Neural cell (in vitro differentiated cells): ENCODE measurements around the gene PIP4K2A. TPM values are rescaled to one million over a fixed set of nuclear protein-coding genes. Genes with fewer than 3 reads are reported as not detected.

Source experiments
- H2AFZ ChIP-seq: fragments of 200-600, 300-800 bp; sonication (generic), shearing (Covaris generic); 2 replicates; pipeline ENCODE4 v1.6.0; 2014; ENCODE audit warnings: low read depth, mild to moderate bottlenecking, antibody characterized with exemption, low read length, moderate library complexity
- H3F3A ChIP-seq: fragments of 200-600 bp; shearing (Covaris generic); 2 replicates; pipeline ENCODE4 v1.6.1; 2016; ENCODE audit warnings: mild to moderate bottlenecking, moderate library complexity, mixed read lengths, antibody characterized with exemption, low read length; ENCODE audit not compliant: insufficient read depth, poor library complexity, severe bottlenecking
- H3K27ac ChIP-seq: fragments of 200-600, 300-800 bp; sonication (generic), shearing (Covaris generic); 2 replicates; pipeline ENCODE4 v1.5.1; 2014; ENCODE audit warnings: mild to moderate bottlenecking, low read length, moderate library complexity
- H3K27me3 ChIP-seq: fragments of 300-800, 200-600 bp; sonication (generic), shearing (Covaris generic); 2 replicates; pipeline ENCODE4 v1.6.0; 2014; ENCODE audit warnings: mild to moderate bottlenecking, low read depth, low read length, moderate library complexity; ENCODE audit not compliant: insufficient read depth
- H3K36me3 ChIP-seq: fragments of 300-800, 200-600 bp; sonication (generic), shearing (Covaris generic); 2 replicates; pipeline ENCODE4 v1.5.1; 2014; ENCODE audit warnings: mild to moderate bottlenecking, antibody characterized with exemption, low read length, moderate library complexity; ENCODE audit not compliant: insufficient read depth
- H3K4me2 ChIP-seq: fragments of 300-800, 200-600 bp; sonication (generic), shearing (Covaris generic); 2 replicates; pipeline ENCODE4 v1.6.0; 2014; ENCODE audit warnings: mild to moderate bottlenecking, low read length
- H3K4me3 ChIP-seq: fragments of 300-800, 200-600 bp; sonication (generic), shearing (Covaris generic); 2 replicates; pipeline ENCODE4 v1.5.1; 2014; ENCODE audit warnings: mild to moderate bottlenecking, low read length, moderate library complexity
- H3K79me2 ChIP-seq: fragments of 200-600 bp; shearing (Covaris generic); replicated peaks from 2 replicates; pipeline ENCODE4 v1.6.0; 2014; ENCODE audit warnings: mild to moderate bottlenecking, low read length, moderate library complexity; ENCODE audit not compliant: insufficient read depth
- H3K9ac ChIP-seq: fragments of 300-800, 200-600 bp; sonication (generic), shearing (Covaris generic); 2 replicates; pipeline ENCODE4 v1.6.1; 2016; ENCODE audit warnings: mild to moderate bottlenecking, low read length, mixed read lengths
- H3K9me2 ChIP-seq: fragments of 200-600 bp; shearing (Covaris generic); 2 replicates; pipeline ENCODE4 v1.6.1; 2016; ENCODE audit warnings: mild to moderate bottlenecking, low read length, mixed read lengths; ENCODE audit not compliant: insufficient read depth
- H3K9me3 ChIP-seq: fragments of 200-600, 300-800 bp; sonication (generic), shearing (Covaris generic); 2 replicates; pipeline ENCODE4 v1.6.1; 2016; ENCODE audit warnings: mild to moderate bottlenecking, mixed run types, low read length, moderate library complexity, mixed read lengths
- H4K20me1 ChIP-seq: fragments of 200-600 bp; shearing (Covaris generic); 2 replicates; pipeline ENCODE4 v1.6.1; 2016; ENCODE audit warnings: mild to moderate bottlenecking, mixed run types; ENCODE audit not compliant: insufficient read depth
- CTCF ChIP-seq: fragments of 450-650 bp; IDR thresholded peaks from 2 replicates; pipeline ENCODE4 v1.5.1; 2014; ENCODE audit warnings: antibody characterized with exemption, mild to moderate bottlenecking, moderate library complexity; ENCODE audit not compliant: poor library complexity, severe bottlenecking
- EP300 ChIP-seq: fragments of 450-650 bp; conservative IDR thresholded peaks from 2 replicates; pipeline ENCODE4 v1.6.1; 2014; ENCODE audit warnings: antibody characterized with exemption, mild to moderate bottlenecking, moderate library complexity; ENCODE audit not compliant: poor library complexity, severe bottlenecking
- EZH2 ChIP-seq: fragments of 200-600, 300-800 bp; shearing (Covaris generic), sonication (generic); IDR thresholded peaks from 2 replicates; pipeline ENCODE4 v1.6.1; 2014; ENCODE audit warnings: antibody characterized with exemption, low read length, borderline replicate concordance, mild to moderate bottlenecking; ENCODE audit not compliant: insufficient read depth, poor library complexity, severe bottlenecking
- MXI1 ChIP-seq: fragments of 450-650 bp; conservative IDR thresholded peaks from 2 replicates; pipeline ENCODE4 v1.6.1; 2014; ENCODE audit warnings: antibody characterized with exemption, mild to moderate bottlenecking; ENCODE audit not compliant: poor library complexity, severe bottlenecking
- POLR2AphosphoS5 ChIP-seq: IDR thresholded peaks from 2 replicates; pipeline ENCODE4 v1.6.1; 2012
- RAD21 ChIP-seq: fragments of 450-650 bp; conservative IDR thresholded peaks from 2 replicates; pipeline ENCODE4 v1.6.1; 2014; ENCODE audit warnings: antibody characterized with exemption, mild to moderate bottlenecking, moderate library complexity
- REST ChIP-seq: IDR thresholded peaks from 2 replicates; pipeline ENCODE4 v1.6.1; 2012; ENCODE audit warnings: borderline replicate concordance
- SMC3 ChIP-seq: fragments of 450-650 bp; conservative IDR thresholded peaks from 2 replicates; pipeline ENCODE4 v1.6.1; 2014; ENCODE audit warnings: antibody characterized with exemption, mild to moderate bottlenecking, moderate library complexity; ENCODE audit not compliant: poor library complexity
- TAF1 ChIP-seq: IDR thresholded peaks from 2 replicates; pipeline ENCODE4 v1.6.1; 2012; ENCODE audit warnings: low read depth
- polyA plus RNA-seq: library from polyadenylated mRNA; depleted of rRNA; stranded (reverse); fragments of >200 nt; gene quantifications from 2 replicates; pipeline ENCODE4 v1.2.3, GENCODE V29; 2014

PIP4K2A gene
- polyA plus RNA-seq, 1 donor from 2014 or later = 12.6 TPM

GRCh38 chr10:22589851-22590514 is 124.4 kb downstream of the PIP4K2A start:
- H3K36me3 ChIP-seq = peaks cover 9% of the 10 kb centered on the region
- no peaks in the 10 kb centered on the region for H3K27me3 ChIP-seq
- no peaks in the 10 kb centered on the region for H3K9me3 ChIP-seq
- no peaks in the 10 kb centered on the region for H4K20me1 ChIP-seq
- no peak for TF ChIP-seq MXI1
- TF ChIP-seq SMC3 = no peak
- no peak for TF ChIP-seq TAF1
- TF ChIP-seq REST = no peak
- no peaks in the 10 kb centered on the region for H3K9me2 ChIP-seq
- H3K79me2 ChIP-seq = no peaks in the 10 kb centered on the region
- H3F3A ChIP-seq = no peaks in the 10 kb centered on the region
- H3K9ac ChIP-seq = no peak overlapping the region
- no peak overlapping the region for H3K4me2 ChIP-seq
- H3K27ac ChIP-seq = no peak overlapping the region
- H2AFZ ChIP-seq = no peak overlapping the region
- H3K4me3 ChIP-seq = no peak overlapping the region

GRCh38 chr10:22588462-22588861 is 125.9 kb downstream of the PIP4K2A start:
- Histone ChIP-seq H4K20me1 (no peaks in the 10 kb centered on the region), H3K36me3 (peaks cover 9% of the 10 kb centered on the region), H3K9me3 (no peaks in the 10 kb centered on the region), H3K79me2 (no peaks in the 10 kb centered on the region), H3F3A (no peaks in the 10 kb centered on the region), H3K4me3 (no peak overlapping the region), H3K27me3 (no peaks in the 10 kb centered on the region), H3K9me2 (no peaks in the 10 kb centered on the region), H2AFZ (no peak overlapping the region), H3K9ac (no peak overlapping the region), H3K27ac (no peak overlapping the region), H3K4me2 (no peak overlapping the region)
- TF ChIP-seq EZH2 (no peak), POLR2AphosphoS5 (no peak), SMC3 (no peak), CTCF (no peak), MXI1 (no peak), RAD21 (no peak), REST (no peak), EP300 (no peak), TAF1 (no peak)
